CD4-positive, alpha-beta T cell treated with Interleukin-4 for 4 hours (primary cell): ENCODE measurements around the gene COMMD7.
"Not testable (repeated sequence)": the region's sequence is repeated elsewhere in the genome, so short reads cannot be mapped to it uniquely, and the experiment has no call there.

Source experiments
- DNase-seq: peaks from one replicate; pipeline ENCODE4 v3.0.0-alpha.2; 2020

COMMD7 gene

DNA sequence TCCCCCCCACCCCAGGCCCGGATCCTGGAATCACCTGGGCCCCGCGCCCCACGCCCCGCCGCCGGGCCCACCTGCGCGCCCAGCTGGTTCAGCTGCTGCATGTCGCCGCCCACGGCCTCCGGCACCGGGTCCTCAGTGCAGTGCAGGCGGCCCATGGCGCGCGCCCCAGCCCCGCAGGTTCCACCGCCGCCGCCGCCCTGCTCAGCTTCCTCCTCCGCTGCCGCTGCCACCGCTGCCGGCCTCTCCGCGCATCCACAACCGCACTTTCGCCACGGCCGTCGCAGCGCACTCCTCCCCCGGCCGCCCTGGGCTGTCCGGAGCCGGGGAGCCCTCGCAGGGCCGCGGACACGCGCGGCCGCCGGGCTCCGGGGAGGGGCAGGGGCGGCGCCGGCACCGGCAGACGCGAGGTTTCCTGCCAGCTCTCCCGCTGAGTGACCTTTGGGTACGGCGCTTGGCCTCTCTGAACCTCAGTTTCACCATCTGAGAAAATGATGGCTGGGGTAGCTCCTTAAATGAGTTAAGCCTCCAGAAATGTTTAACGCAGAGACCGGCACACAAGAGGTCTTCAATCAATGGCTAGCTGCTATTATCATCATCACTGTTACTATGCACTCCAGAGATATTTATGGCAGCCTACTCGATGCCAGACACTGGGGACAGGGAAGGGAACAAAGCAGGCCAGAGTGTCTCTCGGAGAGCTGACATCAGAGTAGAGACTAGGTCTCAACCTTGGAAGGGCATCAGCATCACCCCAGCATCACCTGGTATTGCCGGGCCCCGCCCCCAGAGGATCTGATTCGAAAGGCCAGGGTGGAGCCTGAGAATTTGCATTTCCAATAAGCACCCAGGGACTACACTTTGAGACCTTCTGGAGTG lies at the start of gene COMMD7:
TSS of gene COMMD7 (minus strand) at position 231 of the 876 bp plus-strand sequence. CDS start at position 155, 76 bp downstream.
- DNase-seq, result peak; percentile 68

DNA sequence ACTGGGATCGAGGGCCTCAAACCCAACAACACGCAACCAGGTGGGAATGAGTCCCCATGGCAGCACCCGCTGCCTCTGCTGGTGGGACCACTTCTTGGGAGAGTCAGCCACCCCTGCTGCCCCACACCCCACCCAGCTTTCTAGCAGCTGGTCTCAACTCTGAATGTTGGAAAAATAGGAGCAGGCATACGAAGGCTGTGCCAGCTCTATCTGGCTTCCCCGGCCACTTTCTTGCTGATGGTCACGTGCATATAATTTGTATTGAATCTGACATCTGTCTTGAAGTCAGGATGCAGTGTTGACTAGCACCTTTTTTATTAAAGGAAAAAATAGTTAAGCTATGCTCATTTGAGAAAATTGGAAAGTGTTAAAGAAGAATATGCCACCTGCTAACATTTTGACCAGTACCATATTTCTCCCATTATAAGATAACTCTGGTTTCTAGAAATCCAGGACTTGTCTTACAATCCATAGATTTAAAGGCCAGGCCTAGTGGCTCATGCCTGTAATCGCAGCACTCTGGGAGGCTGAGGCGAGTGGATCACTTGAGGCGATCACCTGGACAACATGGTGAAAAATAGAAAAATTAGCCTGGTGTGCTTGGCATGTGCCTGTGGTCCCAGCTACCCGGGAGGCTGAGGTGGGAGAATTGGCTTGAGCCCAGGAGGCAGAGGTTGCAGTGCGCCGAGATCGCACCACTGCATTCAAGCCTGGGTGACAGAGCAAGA lies 49.6 kb upstream of the COMMD7 start:
- DNase-seq, result no peak

DNA sequence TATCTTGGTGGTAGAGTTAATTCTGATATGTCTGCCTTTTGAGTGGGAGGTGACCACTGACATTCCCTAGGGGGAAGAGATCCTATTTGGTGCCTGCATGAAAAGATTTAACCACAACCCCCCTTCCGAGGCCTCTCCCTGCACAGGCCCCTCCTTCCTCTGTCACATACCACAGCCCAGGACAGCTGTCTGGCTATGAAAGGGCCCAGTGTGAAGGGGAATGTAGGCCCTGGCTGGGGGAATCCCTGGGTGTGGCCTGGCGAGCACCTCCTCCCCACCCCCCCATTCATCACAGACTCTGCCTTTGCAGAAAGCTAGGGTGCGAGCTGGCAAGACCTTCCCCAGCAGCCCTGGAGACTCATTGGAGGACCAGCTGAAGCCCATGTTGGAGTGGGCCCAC lies 49.0 kb upstream of the COMMD7 start:
- DNase-seq, result peak; percentile 18

DNA sequence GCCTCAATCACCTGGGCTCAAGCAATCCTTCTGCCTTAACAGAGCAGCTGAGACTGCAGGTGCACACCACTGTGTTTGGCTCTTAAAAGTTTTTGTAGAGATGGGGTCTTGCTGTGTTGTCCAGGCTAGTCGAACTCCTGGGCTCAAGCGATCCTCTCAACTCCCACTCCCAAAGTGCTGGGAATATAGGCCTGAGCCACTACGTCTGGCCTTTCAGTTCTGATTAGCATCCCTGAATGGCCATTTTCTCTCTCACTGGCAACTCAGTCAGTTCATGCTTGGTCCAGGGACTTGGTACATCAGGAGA lies 47.4 kb upstream of the COMMD7 start:
- DNase-seq, result no peak

DNA sequence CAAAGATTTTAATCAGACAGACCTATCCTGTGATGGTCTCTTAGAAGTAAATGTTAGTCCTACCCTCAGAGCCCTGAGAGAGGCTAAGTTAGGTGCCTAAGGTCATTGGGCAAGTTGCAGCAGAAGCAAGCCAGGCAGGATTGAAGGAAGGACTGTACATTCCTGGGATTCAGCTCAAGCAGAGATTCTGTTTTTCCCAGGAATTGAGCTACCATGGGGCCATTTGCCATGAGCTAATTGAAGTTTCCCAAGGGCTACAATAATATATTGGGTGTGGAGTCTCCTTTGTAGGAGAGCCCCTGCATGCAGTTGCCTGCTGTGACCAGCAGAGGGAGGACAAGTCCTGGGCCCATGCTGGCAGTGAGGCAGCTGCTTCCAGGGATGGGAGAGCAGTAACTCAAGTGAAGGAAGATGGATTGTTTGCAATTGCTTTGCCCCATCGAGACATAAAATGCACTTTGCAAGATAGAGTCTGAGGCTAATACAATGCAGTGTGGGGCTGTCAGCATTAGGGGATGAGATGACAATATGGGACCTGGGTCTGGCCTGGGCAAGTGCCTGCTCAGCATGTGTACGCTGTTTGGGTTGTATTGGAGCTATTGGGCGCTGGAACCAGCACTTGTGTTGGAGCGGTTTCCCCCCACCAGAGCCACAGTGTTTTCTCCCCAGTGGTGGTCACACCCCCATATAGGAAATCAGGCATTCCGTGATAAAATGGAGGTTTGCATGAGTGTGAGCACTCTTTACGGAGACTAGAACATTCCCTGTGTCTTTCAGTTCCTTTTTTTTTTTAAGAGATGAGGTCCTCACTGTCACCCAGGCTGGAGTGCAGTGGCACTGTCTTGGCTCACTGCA lies 46.9 kb upstream of the COMMD7 start:
- DNase-seq, result peak; percentile 77

DNA sequence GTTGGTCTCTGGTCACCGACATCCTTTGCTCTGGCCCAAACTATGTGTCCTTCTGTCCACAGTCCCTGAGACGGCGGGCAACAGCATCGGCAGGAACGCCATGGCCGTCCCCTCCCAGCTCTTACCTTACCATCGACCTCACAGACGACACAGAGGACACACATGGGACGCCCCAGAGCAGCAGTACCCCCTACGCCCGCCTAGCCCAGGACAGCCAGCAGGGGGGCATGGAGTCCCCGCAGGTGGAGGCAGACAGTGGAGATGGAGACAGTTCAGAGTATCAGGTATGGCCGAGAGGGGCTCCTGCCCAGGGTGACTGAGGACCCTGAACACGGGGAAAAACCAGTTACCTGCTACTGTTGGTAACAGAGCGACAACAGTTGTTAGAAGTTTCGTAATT lies 43.9 kb upstream of the COMMD7 start:
- DNase-seq, result no peak

DNA sequence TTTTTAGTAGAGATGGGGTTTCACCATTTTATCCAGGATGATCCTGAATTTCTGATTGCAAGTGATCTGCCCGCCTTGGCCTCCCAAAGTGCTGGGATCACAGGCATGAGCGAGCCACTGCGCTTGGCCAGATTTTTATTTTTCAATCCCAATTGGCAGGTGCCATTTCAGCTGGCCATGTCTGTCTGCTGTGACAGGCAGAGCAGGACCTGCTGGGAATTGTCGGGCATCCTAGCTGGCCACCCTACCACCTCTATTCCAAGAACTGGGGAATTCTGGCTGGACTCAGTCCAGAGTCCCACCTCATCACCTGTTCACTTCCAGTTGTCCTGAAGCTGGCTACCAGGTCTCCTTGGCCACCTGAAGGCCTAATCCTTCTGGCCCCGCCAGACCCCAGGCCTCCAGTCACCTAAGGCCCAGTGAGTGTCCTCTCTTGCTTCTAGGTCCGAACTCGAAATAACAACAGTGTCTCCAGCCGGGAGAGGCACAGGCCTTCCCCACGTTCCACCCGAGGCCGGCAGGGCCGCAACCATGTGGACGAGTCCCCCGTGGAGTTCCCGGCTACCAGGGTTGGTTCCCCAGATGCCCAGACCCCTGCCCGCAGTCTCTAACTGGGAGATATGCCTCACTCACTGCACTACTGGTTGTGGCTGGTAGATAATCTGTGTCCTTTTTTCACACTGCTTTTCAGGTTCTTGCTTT lies 42.9 kb upstream of the COMMD7 start:
- no peak for DNase-seq

DNA sequence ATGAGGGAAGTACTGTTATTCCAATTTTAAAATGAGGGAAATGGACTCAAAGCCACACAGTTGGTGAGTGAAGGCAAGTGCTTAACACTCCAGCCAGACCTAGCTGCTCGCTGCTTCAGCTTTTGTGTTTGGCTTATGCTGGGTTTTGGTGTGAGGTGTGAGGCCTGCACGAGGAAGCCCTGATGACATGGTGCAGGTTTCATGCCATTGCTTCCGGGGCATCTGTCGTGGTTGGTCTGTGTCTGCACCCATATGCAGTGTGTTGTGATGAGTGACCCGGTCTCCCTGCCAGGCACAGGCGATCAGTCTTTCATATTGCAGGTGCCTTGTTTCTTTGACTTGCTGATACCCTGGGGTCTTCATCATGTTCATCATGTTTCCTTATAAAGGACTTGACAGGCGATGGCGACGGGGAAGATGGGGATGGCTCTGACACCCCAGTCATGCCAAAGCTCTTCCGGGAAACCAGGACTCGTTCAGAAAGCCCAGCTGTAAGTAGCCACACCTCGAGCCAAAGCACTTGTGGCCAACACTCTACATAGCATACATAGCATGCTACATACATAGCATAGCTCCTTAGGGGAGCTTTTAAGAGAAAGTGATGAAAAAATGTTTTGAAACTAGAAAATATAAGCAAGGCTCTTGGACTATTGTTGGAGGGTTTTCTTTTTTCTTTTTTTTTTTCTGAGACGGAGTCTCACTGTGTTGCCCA lies 41.3 kb upstream of the COMMD7 start:
- no peak for DNase-seq

DNA sequence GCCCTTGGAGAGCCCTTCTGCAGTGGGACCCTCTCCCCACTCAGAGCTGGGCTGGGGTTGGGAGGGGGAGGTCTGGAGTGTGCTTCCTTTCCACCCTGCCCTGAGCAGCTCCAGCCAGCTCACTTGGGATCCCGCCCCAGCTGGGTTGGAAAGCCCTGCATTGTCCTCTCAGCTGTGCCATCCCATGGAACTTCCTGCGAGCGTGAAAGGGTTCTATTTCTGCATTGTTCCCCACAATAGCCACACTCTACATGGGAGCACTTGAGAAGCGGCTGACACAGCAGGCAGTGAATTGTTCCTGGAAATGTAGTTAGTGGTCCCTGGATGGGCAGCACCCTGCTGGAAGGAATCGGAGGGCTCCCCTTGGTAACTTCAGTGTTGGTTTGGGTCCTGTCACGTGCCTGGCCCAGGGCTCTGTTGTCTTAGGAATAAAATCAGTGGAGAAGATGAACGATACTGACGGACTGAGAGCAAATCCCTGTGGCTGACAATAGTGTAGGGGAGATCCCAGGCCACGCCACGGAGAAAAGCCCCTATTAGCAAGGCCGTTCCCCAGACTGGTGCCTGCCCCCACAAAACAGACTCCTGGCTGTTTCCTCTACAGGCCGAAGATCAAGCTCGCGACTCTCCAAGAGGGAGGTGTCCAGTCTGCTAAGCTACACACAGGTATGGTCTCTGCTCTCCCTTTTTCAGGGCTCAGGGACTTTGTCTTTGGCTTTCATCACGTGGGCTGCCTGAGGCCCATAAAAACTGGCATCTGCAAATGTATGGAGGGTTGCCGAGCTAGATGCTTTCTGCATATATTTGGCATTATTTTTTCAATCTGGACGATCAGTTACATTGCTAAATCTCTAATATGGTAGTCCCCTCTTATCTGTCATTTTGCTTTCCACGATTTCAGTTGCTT lies 37.7 kb upstream of the COMMD7 start:
- DNase-seq, result no peak

DNA sequence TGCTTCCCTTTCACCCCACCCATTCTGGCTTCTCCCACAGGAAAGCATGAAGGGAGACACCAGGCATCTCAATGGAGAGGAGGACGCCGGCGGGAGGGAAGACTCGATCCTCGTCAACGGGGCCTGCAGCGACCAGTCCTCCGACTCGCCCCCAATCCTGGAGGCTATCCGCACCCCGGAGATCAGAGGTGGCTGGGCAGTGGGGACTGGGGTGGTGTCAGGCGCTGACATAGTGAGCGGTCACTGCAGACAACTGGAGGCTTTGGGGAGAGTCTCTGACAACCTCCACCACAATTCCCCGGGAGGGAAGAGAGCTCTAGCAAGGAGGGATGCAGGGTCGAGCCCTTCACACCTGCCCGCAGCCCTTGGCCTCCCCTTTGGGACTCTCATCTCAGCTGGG lies 37.0 kb upstream of the COMMD7 start:
- DNase-seq, result no peak

DNA sequence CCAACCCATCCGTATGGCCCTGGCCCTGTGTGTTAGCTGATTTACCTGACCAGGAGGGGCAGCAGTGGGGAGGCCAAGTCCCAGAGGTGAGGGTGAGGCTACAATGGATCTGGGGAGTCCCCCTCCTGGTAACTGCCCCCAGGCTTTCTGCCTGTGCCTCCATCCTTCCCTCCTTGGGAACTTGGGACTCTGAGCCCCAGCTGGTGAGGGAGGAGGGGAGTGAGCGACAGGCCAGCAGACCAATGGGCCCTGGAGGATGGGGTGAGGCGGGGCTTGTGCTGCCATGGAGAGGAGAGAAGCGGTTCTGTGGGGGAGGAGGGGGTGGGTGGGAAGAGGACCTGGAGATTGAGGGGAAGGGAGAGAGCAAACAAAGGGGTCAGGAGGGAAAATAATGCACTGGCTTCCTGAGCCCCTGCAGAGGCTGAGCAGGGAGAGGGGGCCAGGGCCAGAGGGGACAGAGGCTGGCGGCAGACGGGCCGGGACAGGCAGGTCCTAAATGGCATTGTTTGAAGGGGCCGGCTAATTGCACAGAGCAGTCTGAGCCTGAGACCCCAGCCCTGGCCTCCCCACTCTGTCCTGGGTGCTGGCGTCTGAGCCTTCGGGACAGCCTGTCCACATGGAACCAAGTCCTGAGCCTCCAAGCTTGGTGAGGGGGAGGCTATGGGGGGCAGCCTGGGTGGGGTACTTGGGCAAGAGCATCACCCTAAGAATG lies 36.4 kb upstream of the COMMD7 start:
- DNase-seq, result no peak

DNA sequence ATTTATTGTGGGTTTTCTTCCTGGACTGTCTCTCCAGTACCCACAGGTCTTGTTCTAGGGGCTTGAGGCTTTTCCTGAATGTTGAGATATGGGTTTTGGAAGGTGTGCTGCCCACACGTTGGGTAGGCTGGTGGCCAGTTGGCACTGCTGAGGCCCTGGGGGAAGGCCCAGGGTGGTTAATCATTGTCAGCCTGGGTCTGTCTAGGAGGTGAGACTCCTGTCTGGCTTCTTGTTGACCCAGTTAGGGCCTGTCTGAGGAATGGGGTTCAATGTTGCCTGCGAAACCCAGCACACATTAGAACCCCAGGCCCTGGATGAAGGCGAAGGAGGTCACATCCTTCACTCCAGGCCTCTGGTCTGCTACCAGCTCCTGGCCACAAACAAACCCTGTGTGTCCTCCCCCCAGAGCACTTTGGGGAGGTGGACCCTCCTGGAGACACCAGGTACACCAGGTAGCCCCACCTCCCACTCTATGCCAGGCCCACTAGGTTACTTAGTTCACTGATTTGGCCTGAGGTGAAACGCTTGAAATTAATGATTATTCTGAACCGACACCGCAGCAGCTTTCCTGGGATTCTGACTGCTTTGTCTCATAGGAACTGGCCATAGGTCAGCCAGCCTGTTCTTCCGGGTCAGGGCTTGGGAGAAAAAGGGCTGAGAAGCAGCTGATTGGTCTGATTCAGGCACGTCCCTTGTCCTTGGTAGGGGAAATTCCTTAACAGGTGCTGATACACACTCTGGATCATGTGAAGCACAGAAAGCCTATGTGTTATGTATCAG lies 34.1 kb upstream of the COMMD7 start:
- DNase-seq, result no peak

DNA sequence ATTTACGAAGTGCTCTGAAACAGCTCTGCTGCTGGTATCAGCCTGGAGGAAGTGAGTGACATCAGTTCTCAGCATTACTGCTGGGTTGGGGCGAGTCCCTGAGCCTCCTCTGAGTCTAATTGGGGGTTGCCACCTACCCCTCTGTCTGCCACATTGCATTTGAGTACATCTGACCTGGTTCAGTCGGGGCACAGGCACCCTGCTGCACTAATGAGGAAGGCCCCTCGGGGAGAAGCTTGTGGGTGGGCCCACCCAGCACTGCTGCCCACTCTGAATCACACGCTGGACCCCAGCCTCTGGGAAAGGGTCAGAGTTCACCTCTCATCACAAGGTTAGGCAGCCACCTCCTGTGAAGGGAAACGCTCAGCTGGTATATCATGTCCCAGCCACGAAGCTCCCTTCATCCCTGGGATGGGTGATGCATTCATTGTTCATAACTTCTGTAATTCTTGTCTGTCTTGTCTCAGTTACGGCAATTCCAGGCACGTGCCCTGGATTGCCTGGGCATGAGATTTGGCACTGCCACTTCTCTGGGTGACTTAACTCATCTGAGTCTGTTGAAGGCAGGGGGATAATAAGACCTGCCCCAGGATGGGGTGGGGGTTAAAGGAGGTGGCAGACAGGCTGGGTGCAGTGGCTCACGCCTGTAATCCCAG lies 32.2 kb upstream of the COMMD7 start:
- DNase-seq, result no peak

DNA sequence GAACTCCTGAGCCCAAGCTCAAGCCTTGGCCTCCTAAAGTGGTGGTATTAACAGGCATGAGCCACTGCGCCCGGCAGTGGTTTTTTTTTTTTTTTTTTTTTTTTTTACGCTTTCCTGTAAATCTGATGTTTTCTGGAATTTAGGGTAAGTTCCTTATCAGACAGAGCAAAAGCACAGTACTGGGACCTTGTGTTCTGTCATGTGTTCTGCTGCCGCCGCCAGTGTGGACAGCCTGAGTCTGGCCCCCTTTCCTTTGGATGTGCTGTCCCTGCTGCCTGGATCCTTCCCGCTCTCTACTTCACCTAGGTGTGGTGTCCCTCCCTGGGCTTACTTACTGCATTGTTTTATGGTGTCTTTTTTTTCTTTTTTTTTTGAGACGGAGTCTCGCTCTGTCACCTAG lies 30.6 kb upstream of the COMMD7 start:
- DNase-seq, result no peak

DNA sequence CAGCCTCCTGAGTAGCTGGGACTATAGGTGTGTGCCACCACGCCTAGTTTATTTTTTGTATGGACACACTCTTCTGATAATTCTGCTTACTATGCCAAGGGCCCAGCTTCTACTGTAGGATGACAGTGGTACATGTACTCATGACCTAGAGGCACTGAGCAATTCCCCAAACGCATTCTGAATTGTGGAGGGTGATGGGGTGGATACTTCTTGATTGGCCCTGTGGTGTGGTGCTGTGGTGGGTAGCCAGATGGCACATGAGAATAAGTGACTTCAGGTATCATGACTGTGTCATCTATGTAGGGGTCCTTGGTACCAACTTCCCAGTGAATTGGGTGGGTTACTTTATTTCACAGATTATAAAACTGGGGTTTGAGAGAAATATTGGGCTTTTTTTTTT lies 30.0 kb upstream of the COMMD7 start:
- DNase-seq, result no peak

DNA sequence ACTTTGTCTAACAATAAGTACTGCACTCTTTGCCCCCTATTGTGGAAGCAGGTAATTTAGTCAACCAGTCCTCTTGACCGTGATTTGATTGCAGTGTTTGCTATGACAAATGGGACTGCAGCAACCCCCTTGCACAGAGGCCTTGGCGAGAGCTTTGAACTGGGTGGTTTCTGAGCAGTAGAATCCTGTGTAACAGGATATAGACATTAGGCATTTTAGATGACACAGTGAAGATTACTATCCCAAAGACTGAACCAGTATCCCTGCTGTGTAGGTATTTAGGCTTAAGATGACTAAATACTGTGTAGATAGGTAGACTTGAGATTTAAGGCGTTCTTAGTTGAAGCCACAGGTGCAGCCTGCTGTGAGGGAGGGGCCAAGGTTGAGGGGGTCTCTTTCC lies 28.8 kb upstream of the COMMD7 start:
- no peak for DNase-seq

DNA sequence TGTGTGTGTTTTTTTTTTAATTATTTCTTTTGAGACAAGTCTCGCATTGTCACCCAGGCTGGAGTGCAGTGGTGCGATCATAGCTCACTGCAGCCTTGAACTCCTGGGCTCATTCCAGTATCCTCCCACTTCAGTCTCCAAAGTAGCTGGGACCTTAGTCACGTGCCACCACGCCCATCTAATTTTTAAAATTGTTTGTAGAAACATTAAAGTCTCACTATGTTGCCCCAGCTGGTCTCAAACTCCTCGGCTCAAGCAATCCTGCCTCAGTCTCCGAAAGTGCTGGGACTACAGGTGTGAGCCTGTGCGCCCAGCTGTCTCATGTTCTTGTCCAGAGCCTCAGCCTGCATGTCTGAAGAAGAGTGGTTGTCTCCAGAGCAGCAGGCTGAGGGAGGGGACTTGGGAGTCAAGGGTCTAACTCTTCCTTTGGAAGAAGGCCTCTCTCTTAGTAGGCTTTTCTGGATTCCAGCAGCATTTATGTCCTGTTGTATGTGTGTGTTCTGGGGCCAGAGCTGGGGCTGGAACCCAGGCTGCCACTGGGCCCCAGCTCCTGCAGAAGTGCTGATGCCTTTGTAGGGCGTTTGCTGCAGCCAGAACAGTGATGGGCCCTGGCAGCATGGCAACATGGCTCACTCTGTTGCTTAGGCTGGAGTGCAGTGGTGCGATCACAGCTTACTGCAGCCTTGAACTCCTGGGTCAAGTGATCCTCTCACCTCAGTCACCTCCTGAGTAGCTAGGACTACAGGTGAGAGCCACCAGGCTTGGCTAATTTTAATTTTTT lies 24.3 kb upstream of the COMMD7 start:
- DNase-seq, result no peak

DNA sequence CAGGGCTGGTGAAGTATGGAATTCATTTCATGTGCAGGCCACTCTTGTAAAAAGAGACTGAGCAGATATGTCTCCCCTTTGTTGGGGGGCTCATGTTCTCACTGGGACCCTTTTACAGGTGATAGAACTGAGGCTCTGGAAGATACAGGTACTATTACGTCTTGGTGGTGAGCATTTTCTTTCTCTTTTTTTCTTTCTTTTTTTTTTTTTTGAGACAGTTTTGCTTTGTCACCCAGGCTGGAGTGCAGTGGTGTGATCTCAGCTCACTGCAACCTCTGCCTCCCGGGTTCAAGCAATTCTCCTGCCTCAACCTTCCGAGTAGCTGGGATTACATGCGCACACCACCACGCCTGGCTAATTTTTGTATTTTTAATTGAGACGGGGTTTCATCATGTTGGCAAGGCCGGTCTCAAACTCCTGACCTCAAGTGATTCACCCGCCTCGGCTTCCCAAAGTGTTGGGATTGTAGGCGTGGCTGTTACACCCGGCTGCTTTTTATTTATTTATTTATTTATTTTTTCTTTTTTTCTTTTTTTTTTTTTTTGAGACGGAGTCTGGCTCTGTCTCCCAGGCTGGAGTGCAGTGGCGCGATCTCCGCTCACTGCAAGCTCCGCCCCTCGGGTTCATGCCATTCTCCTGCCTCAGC lies 22.1 kb upstream of the COMMD7 start:
- DNase-seq, result not testable (repeated sequence)
